Activated effector memory CD4-positive, alpha-beta T cell treated with anti-CD3 and anti-CD28 coated beads, Interleukin-2, amount 50 U/mL, for 16 hours (primary cell): Measurements from ENCODE around the gene ZNF646.
"Not testable (repeated sequence)": the region's sequence is repeated elsewhere in the genome, so short reads cannot be mapped to it uniquely, and the experiment has no call there.

Experiments
- DNase-seq: peaks from one replicate; pipeline ENCODE4 v3.0.0-alpha.2; 2020

ZNF646 gene

GRCh38 chr16:31084584-31085302 lies 10.5 kb downstream of the ZNF646 start:
- no peak for DNase-seq

- DNase-seq, result no peak
Observed at GRCh38 chr16:31085411-31085810, 11.2 kb downstream of the ZNF646 start.

GRCh38 chr16:31085873-31086628 lies 11.8 kb downstream of the ZNF646 start:
- no peak for DNase-seq

GRCh38 chr16:31086629-31086906 lies 12.3 kb downstream of the ZNF646 start:
- no peak for DNase-seq

GRCh38 chr16:31087481-31087880 lies 13.3 kb downstream of the ZNF646 start:
- DNase-seq, result no peak

- DNase-seq, result no peak
Observed at GRCh38 chr16:31087971-31088370, 13.7 kb downstream of the ZNF646 start.

GRCh38 chr16:31088459-31089183 lies 14.4 kb downstream of the ZNF646 start, which contains the start of gene PRSS53:
PRSS53 (minus strand) TSS chr16:31088943; CDS start chr16:31088809, 134 bp downstream.
- DNase-seq, result no peak

- no peak for DNase-seq
Observed at GRCh38 chr16:31089199-31089598, 15.0 kb downstream of the ZNF646 start.

GRCh38 chr16:31090540-31090939 lies 16.3 kb downstream of the ZNF646 start:
- no peak for DNase-seq

- no peak for DNase-seq
Observed at GRCh38 chr16:31092330-31092729, 18.1 kb downstream of the ZNF646 start.

GRCh38 chr16:31093132-31093703 lies 19.0 kb downstream of the ZNF646 start:
- DNase-seq, result no peak

GRCh38 chr16:31094088-31094423 lies 19.8 kb downstream of the ZNF646 start:
- DNase-seq, result no peak

GRCh38 chr16:31094424-31095120 lies 20.4 kb downstream of the ZNF646 start, which contains the start of gene VKORC1:
VKORC1 (minus strand) TSS chr16:31094797; CDS start chr16:31094729, 68 bp downstream.
- peak; percentile 95 for DNase-seq

- DNase-seq, result no peak
Observed at GRCh38 chr16:31099860-31100638, 25.8 kb downstream of the ZNF646 start.

- DNase-seq, result not testable (repeated sequence)
Observed at GRCh38 chr16:31100876-31101641, 26.8 kb downstream of the ZNF646 start.

- peak; percentile 92 for DNase-seq
Observed at GRCh38 chr16:31105677-31106213, 31.5 kb downstream of the ZNF646 start.

GRCh38 chr16:31106509-31107464 lies 32.6 kb downstream of the ZNF646 start:
- no peak for DNase-seq

- no peak for DNase-seq
Observed at GRCh38 chr16:31107465-31107867, 33.2 kb downstream of the ZNF646 start.

- DNase-seq, result peak; percentile 89
Observed at GRCh38 chr16:31108035-31108793, 34.0 kb downstream of the ZNF646 start, which contains the start of gene BCKDK. BCKDK (plus strand) TSS chr16:31108386; CDS start chr16:31109224, 838 bp downstream.
